Bone marrow (tissue), 2 donors: ENCODE measurements around the gene OR2A2.
"Not testable (repeated sequence)": the region's sequence is repeated elsewhere in the genome, so short reads cannot be mapped to it uniquely, and the experiment has no call there.

Source experiments
- DNase-seq, 2 donors: peaks; one replicate each; lab custom pipeline; 2025; lab: John Stamatoyannopoulos, UW

The OR2A2 gene, protein sequence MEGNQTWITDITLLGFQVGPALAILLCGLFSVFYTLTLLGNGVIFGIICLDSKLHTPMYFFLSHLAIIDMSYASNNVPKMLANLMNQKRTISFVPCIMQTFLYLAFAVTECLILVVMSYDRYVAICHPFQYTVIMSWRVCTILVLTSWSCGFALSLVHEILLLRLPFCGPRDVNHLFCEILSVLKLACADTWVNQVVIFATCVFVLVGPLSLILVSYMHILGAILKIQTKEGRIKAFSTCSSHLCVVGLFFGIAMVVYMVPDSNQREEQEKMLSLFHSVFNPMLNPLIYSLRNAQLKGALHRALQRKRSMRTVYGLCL

DNA sequence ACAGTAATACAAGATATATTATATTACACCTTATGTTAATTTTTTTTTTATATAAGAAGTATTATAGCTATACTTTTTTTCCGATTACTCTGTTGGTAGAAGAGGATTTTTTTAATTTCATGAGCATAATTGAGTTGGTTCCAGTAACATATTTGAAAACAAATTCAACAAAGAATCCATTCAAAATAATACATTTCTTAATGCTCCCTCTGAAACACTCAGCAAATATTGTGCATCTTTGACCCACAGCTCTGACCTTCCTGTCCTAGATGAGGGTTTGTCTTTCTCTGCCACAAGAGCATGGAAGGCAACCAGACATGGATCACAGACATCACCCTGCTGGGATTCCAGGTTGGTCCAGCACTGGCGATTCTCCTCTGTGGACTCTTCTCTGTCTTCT is at the start of gene OR2A2:
OR2A2 (plus strand) TSS at position 301 of the 400 bp plus-strand sequence; CDS start at position 301, 0 bp downstream.
- DNase-seq, result no peak

- DNase-seq, result no peak
These were observed 45.7 kb upstream of the OR2A2 start for GRCh38 chr7:144063710-144064109.

DNA sequence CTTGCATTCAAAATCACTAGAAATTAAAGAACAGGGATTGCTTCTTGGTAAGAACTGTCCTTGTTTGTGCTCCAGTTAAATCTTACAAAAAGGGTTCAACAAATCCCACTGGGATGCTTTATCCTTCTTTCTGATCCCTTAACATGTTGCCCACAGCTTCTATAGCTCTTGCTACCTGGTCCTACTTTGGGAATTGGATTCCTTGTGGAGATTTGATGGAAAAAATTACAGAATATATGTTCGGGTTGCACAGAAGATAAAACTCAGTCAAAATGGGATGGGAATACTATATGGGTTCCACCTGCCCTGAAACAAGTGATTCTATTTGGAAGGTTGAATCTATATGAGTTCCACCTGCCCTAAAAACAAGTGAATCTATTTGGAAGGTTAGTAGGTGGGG is 39.9 kb upstream of the OR2A2 start, which contains the start of gene OR2A25:
OR2A25 (plus strand) TSS at position 301 of the 400 bp plus-strand sequence. CDS start 4,409 bp downstream, outside the sequence.
- DNase-seq, result no peak

- no peak for DNase-seq
These were observed 39.4 kb upstream of the OR2A2 start for GRCh38 chr7:144069953-144070352.

DNA sequence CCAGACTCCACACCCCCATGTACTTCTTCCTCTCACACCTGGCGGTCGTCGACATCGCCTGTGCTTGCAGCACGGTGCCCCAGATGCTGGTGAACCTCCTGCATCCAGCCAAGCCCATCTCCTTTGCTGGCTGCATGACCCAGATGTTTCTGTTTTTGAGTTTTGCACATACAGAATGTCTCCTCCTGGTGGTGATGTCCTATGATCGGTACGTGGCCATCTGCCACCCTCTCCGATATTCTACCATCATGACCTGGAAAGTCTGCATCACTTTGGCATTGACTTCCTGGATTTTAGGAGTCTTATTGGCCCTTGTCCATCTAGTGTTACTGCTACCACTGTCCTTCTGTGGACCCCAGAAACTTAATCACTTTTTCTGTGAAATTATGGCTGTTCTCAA is 35.0 kb upstream of the OR2A2 start:
- no peak for DNase-seq

GRCh38 chr7:144085978-144086377 is 23.4 kb upstream of the OR2A2 start, which contains the start of gene OR2A12:
OR2A12 (plus strand) TSS chr7:144086278; CDS start chr7:144095108, 8,830 bp downstream.
- DNase-seq, result no peak

DNA sequence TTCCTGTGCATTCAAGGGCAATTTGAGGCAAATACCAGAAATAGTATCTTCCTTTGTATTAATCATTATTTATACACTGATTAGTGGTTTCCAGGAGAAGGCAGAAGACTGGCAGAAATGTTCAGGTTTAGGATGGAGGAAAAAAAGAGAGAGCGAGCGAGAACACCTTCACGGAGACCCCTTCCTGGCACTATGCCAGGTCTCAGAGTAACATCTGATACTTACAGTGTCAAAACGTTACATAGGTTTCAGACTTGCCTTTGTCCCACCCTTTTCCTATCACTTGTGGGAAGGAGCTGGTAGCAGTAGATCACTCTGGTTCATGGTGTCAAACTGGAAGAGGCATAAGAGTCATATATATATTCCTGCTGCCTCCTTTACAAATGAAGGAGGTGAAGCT is 22.7 kb upstream of the OR2A2 start:
- no peak for DNase-seq

DNA sequence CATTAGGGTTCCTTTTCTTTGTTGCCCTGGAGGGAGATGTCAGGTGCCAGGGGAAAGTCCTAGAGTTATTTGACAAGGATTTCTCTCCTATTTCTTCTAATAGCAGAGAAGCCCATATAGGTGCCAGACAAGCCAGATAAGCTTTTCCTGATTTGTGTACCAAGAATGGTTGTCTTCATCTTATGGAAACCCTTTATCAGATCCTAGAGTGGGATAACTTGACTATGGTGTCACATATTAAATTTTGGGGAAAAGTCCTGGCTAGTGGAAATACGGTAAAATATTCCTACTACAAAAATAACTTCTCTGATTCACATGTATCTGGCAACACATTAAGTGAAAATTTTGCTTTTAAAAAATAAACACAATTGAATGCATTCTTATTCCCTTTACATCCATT is 22.2 kb upstream of the OR2A2 start:
- no peak for DNase-seq

DNA sequence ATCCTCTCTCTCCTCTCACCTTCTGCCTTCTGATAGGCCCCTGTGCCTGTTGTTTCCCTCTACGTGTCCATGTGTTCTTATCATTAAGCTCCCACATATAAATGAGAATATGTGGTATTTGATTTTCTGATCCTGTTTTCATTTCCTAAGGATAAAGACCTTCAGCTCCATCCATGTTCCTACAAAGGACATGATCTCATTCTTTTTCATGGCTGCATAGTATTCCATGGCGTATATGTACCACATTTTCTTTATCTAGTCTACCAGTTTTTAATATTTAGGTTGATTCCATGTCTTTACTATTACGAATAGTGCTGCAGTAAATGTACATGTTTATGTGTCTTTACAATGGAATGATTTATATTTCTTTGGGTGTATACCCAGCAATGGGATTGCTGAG is 18.7 kb upstream of the OR2A2 start:
- DNase-seq, result no peak

DNA sequence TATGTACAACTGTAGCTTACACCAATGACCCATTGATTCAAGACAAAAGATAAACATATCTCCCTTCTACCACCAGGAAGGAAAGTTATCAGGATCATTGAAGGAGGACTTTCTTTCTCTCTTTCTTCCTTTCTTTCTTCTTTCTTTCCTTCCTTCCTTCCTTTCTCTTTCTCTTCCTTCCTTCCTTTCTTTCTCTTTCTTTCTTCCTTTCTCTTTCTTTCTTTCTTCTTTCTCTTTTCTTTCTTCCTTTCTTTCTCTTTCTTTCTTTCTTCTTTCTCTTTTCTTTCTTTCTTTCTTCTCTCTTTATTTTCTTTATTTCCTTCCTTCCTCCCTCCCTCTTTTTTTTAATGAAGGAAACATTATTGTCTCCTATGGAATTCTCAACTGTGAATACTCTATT is 10.6 kb upstream of the OR2A2 start:
- no peak for DNase-seq

DNA sequence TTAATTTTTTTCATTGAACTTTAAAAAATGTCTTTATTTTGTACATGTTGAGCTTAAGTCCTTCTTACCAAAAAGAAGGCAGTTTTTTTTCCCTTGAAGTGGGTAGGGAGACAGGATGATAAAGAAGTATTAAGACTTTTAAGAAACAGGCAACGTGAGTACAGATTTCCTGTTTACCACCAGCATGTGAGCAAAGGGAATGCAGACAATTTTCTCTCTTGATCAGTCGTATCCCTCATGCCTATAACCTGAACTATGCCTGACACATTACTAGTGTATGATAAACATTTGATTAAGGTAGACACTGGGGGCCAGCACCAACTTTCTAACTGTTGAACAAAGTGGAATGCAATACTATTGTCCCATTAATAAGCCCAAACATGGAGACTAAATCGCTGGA is 8.8 kb upstream of the OR2A2 start:
- DNase-seq, result no peak

GRCh38 chr7:144102041-144102440 is 7.3 kb upstream of the OR2A2 start:
- DNase-seq, result no peak

DNA sequence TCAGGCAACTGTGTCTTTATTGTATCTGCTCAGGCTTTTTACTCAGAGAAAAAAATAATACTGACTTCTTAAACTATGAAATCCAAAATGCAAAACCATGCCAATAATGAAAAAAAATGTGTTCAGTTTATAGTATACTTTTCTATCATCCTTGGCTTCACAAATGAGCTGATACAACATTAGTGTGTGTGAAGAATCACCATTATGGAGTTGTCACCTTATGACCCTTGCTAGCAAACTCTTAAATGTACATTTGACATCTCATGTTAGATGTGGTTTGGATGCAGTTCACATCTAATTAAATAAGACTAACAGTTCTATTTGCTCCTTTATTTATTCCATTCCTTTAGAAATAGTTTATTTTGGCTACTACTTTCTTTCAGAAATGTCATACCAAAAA is 4.2 kb upstream of the OR2A2 start:
- DNase-seq, result no peak

DNA sequence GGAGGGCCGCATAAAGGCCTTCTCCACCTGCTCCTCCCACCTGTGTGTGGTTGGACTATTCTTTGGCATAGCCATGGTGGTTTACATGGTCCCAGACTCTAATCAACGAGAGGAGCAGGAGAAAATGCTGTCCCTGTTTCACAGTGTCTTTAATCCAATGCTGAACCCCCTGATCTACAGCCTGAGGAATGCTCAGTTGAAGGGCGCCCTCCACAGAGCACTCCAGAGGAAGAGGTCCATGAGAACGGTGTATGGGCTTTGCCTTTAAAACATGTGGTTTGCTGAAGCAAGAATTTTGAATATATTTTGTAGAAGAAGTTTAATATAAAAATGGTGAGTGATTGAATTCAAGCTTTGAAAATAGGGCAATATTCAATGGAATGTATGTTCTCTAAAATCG is 889 bp downstream of the OR2A2 start:
- DNase-seq, result no peak

- no peak for DNase-seq
These were observed 4.3 kb downstream of the OR2A2 start for GRCh38 chr7:144113651-144114050.

DNA sequence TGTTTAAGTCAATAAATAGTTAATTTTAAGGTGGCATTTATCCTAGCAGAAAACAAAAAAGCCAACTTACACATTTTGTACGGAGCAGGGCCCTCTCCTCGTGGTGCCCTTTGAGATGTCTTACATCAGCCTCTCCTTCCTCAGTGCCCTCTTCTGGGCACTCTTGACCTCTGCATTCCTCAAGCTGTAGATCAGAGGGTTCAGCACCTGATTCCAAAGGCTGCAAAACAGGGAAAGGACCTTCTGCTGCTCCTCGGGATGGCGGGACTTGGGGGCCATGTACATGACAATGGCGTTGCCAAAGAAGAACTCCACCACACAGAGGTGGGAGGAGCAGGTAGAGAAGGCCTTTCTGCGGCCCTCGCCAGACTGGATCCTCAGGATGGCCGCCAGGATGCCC is 9.0 kb downstream of the OR2A2 start:
- DNase-seq, result no peak

- DNase-seq, result no peak
These were observed 13.5 kb downstream of the OR2A2 start, which contains the start of gene OR2A14 for GRCh38 chr7:144122876-144123275. OR2A14 (plus strand) TSS chr7:144123176; CDS start chr7:144129113, 5,937 bp downstream.

DNA sequence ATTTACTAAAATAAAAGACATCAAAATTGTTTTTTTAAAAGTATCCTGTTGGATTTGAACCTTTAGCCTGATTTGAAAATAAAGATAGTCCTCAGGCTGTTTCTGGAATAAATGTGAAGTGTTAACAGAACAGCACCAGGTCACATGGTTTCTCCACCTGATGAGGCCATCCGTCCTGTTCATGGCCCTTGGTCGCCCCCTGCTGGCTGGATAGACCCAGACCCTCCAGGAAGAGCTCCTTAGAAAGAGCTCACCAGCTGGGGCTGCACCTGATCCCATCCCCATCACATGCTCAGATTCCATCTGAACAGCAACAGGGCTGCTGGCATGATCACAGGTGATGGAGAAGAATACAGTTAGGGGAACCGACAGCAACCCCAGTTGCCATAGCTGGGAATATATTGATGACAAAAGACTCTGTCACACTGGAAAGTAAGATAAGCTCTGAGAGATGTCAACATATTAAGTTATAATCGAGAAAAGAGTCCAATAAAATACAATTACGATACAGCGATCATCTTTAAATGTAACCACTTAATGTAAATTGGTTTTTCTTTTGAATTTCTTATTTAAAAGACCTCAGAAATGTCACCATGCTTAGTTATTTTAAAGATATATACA is 18.4 kb downstream of the OR2A2 start:
- peak; percentile 25 to 51 for DNase-seq

- not testable (repeated sequence) for DNase-seq
These were observed 20.2 kb downstream of the OR2A2 start for GRCh38 chr7:144129601-144130000.

GRCh38 chr7:144130730-144131129 is 21.3 kb downstream of the OR2A2 start:
- DNase-seq, result no peak

DNA sequence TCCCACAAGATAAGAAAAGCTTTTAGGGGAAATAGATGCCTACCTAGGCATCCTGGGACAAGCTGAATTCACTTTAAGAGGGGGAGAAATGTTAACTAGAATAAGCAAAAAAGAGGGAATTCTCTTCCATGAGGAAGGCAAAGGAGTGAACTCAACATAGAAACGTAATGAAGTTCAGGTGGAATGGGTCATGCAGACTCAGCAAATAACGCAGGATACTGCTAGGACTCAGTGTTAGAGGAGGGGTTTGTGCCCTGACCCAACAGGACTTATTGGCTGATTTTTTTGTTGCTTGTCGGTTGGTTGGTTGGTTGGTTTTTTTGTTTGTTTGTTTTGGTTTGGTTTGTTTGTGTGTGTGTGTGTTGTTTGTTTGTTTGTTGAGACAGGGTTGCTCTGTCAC is 22.9 kb downstream of the OR2A2 start:
- DNase-seq, result no peak

DNA sequence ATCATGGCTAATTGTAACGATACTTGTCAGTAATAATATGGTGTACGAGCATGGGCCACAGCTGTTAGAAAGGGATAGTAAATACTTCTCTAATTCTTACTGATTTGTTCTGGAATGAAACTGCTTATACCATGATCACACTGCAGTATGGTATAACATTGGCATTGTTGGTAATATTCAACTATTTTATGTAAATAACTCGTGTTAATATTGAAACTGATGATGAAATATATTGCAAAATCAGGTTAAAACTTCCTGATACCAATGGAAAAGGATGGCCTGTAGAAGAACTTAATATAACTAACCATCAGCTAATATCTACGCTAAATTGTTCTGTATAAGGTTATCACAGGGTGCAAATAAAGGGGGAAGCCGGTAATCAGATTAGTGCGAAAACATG is 23.9 kb downstream of the OR2A2 start:
- DNase-seq, result no peak

GRCh38 chr7:144134116-144134515 is 24.7 kb downstream of the OR2A2 start:
- no peak for DNase-seq
